HFFc6 (cell line): Measurements from ENCODE around the gene HYKK. TPM values are rescaled to one million over a fixed set of nuclear protein-coding genes. Genes with fewer than 3 reads are reported as not detected.
"Not testable (repeated sequence)": the region's sequence is repeated elsewhere in the genome, so short reads cannot be mapped to it uniquely, and the experiment has no call there.

Experiments used
- DNase-seq: peaks from one replicate; pipeline ENCODE4 v3.0.0-alpha.2; 2018
- H3K27ac Mint-ChIP-seq: 2 replicates; pipeline ENCODE4 v1.8.0; 2020; ENCODE audit warnings: mild to moderate bottlenecking, mixed read lengths
- H3K27me3 Mint-ChIP-seq: 2 replicates; pipeline ENCODE4 v1.8.0; 2021; ENCODE audit warnings: mild to moderate bottlenecking, moderate library complexity, mixed read lengths; ENCODE audit not compliant: insufficient read depth
- H3K36me3 Mint-ChIP-seq: 2 replicates; pipeline ENCODE4 v1.8.0; 2021; ENCODE audit warnings: low read depth, mixed read lengths
- H3K4me1 Mint-ChIP-seq: 2 replicates; pipeline ENCODE4 v1.8.0; 2020; ENCODE audit warnings: low read depth, mixed read lengths
- H3K4me3 Mint-ChIP-seq: 2 replicates; pipeline ENCODE4 v1.8.0; 2020; ENCODE audit warnings: mild to moderate bottlenecking, moderate library complexity, mixed read lengths
- H3K9me3 Mint-ChIP-seq: 2 replicates; pipeline ENCODE4 v1.8.0; 2020; ENCODE audit warnings: mild to moderate bottlenecking, mixed read lengths
- total RNA-seq, 6 experiments: library from RNA; stranded (reverse); fragmentation: NEBNext Ultra II Directional; extraction: Animal tissue kit (Norgen Biotek cat#: 25700); gene quantifications; 2 replicates in 1 of 6; 3 replicates in 5 of 6; pipeline ENCODE4 v1.2.3, GENCODE V29; 2021
- TF ChIP-seq, protein P1 (sequence below): fragments of 200-600 bp; sonication (generic); IDR thresholded peaks from 2 replicates; pipeline ENCODE4 v1.5.0; 2021; ENCODE audit warnings: antibody characterized with exemption, mild to moderate bottlenecking

The HYKK gene
- total RNA-seq, 6 experiments from 2014 or later: 3.1 to 5.2 (median 4.1) TPM

- DNase-seq: no peak
- H3K27ac Mint-ChIP-seq: no peak overlapping the region
- TF ChIP-seq, protein P1, sequence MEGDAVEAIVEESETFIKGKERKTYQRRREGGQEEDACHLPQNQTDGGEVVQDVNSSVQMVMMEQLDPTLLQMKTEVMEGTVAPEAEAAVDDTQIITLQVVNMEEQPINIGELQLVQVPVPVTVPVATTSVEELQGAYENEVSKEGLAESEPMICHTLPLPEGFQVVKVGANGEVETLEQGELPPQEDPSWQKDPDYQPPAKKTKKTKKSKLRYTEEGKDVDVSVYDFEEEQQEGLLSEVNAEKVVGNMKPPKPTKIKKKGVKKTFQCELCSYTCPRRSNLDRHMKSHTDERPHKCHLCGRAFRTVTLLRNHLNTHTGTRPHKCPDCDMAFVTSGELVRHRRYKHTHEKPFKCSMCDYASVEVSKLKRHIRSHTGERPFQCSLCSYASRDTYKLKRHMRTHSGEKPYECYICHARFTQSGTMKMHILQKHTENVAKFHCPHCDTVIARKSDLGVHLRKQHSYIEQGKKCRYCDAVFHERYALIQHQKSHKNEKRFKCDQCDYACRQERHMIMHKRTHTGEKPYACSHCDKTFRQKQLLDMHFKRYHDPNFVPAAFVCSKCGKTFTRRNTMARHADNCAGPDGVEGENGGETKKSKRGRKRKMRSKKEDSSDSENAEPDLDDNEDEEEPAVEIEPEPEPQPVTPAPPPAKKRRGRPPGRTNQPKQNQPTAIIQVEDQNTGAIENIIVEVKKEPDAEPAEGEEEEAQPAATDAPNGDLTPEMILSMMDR: no peak
- no peak overlapping the region for H3K4me3 Mint-ChIP-seq
- no peaks in the 10 kb centered on the region for H3K27me3 Mint-ChIP-seq
- no peaks in the 10 kb centered on the region for H3K9me3 Mint-ChIP-seq
- no peaks in the 10 kb centered on the region for H3K4me1 Mint-ChIP-seq
- H3K36me3 Mint-ChIP-seq: peaks cover 10% of the 10 kb centered on the region
Observed at GRCh38 chr15:78550815-78551214, 43.4 kb downstream of the HYKK start.

DNA sequence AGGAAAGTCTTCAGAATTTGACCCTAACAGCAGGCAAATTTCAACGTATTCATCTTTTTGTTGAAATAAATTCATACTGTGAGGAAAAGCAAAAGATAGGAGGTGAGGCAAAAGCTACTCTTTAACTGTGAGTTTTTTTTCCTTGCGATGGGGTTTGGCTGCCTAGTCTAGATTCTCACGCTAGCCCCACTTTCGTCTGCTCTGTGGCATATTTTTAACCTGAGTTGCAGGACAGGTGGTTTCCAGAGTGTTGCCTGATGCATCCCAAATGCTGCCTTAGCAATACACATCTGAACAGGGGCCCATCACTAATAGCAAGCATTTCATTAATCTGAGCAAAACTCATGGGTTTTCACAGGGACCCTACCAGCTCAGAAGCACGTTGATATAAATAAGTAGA lies 44.5 kb downstream of the HYKK start:
- no peak for DNase-seq
- Mint-ChIP-seq H3K36me3 (peaks cover 10% of the 10 kb centered on the region), H3K27me3 (no peaks in the 10 kb centered on the region), H3K4me1 (no peaks in the 10 kb centered on the region), H3K4me3 (no peak overlapping the region), H3K27ac (no peak overlapping the region), H3K9me3 (no peaks in the 10 kb centered on the region)
- TF ChIP-seq, protein P1: no peak

DNA sequence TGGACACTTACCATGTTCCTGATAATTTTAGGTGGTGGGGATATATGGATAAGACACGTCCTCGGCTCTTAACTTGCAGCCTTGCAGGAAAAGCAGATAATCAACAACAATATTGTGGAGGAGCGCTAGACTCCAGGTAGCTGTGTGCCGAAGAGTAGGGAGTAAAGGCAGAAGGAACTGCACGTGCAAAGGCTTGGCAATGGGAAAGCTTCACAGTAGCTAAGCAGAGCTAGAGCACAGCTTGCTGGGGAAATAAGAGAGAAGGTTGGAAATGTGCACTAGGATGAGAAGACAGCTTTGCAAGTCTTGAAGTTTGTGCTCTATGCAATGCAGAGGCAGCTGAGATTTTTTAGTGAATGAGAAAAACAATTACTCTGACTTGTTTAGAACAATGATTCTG lies 45.2 kb downstream of the HYKK start:
- Mint-ChIP-seq H3K27ac (no peak overlapping the region), H3K4me1 (no peaks in the 10 kb centered on the region), H3K36me3 (peaks cover 10% of the 10 kb centered on the region), H3K27me3 (no peaks in the 10 kb centered on the region), H3K4me3 (no peak overlapping the region), H3K9me3 (no peaks in the 10 kb centered on the region)
- TF ChIP-seq, protein P1: no peak
- no peak for DNase-seq

- not testable (repeated sequence) for H3K27ac Mint-ChIP-seq, H3K27me3 Mint-ChIP-seq, DNase-seq, H3K9me3 Mint-ChIP-seq, H3K36me3 Mint-ChIP-seq, H3K4me1 Mint-ChIP-seq, H3K4me3 Mint-ChIP-seq
Observed at GRCh38 chr15:78560201-78560600, 52.8 kb downstream of the HYKK start.

GRCh38 chr15:78561490-78561889 lies 54.1 kb downstream of the HYKK start:
- TF ChIP-seq, protein P1: no peak
- H3K4me1 Mint-ChIP-seq: peaks cover 7% of the 10 kb centered on the region
- H3K4me3 Mint-ChIP-seq: no peak overlapping the region
- H3K9me3 Mint-ChIP-seq: no peaks in the 10 kb centered on the region
- H3K36me3 Mint-ChIP-seq: no peaks in the 10 kb centered on the region
- peaks cover 10% of the 10 kb centered on the region for H3K27me3 Mint-ChIP-seq
- DNase-seq: no peak
- no peak overlapping the region for H3K27ac Mint-ChIP-seq

GRCh38 chr15:78563092-78563491 lies 55.7 kb downstream of the HYKK start:
- no peak overlapping the region for H3K27ac Mint-ChIP-seq
- H3K4me1 Mint-ChIP-seq: peaks cover 15% of the 10 kb centered on the region
- no peaks in the 10 kb centered on the region for H3K9me3 Mint-ChIP-seq
- no peaks in the 10 kb centered on the region for H3K36me3 Mint-ChIP-seq
- H3K4me3 Mint-ChIP-seq: no peak overlapping the region
- no peak for DNase-seq
- H3K27me3 Mint-ChIP-seq: peaks cover 10% of the 10 kb centered on the region
- TF ChIP-seq, protein P1: no peak
